GM10248 (cell line): ENCODE measurements around the gene CFAP45.

Source experiments
- CTCF ChIA-PET: fragments of 300-600 bp; sonication (Branson Sonifier 250); formaldehyde crosslinking; extraction: SDS; loops from one replicate; lab custom pipeline; 2021; ENCODE audit warnings: antibody characterized with exemption; lab: Yijun Ruan, JAX
- POLR2A ChIA-PET: fragments of 350-650 bp; sonication (Branson Sonifier 250); formaldehyde crosslinking; extraction: SDS; loops from one replicate; lab custom pipeline; 2020; ENCODE audit warnings: antibody characterized with exemption; lab: Yijun Ruan, JAX
- DNase-seq: peaks from one replicate; pipeline ENCODE4 v3.0.0; 2012; ENCODE audit errors: extremely low spot score
- CTCF ChIP-seq: IDR thresholded peaks from 2 replicates; pipeline ENCODE4 v1.5.1; 2012; ENCODE audit warnings: mild to moderate bottlenecking, low read depth; ENCODE audit errors: extremely low read depth, missing control alignments, control extremely low read depth

CFAP45 gene

DNA sequence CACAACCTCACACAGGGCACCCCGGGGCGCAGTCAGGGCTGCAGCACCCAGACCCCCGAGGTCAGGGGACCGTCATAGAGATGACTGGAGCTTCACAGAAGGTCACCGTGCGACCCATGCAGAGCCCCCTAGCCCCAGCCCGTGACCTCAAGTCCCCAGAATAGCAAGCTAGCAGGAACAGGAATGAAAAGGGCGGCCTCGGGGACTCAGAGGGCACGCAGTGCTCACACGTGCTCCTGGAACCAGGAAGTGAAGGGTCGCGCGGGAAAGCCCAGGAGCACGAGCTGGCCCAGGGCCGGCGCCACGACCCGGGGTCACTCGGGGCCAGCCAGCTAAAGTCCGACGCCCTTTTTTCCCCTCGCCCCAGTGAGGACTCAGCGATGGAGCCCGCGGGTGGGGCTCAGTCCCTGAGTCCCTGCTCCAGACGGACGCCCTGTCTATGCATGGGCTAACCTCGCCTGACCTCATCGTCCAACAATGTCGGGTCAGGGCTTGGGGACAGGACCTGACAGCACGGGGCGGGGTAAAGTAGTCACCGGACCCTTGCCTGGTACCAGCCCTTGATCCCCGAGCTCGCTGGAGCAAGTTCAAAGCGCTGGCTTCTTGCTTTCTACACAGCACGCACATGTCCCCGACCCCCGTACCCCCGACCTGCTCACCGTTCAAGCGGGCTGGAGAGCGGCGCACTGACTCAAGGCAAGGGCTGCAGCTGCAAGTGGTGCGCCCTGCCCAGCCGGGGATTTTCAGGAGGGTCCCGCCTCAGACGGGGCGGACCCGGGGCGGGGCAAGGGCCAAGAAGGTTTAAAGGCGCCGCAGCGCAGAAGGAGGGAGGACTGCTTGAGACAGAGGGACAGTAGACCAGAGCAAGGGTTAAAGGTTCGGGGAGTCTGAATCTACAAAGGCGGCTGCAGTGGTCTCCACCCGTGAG lies 25.1 kb upstream of the CFAP45 start, which contains the start of gene TAGLN2:
TSS of gene TAGLN2 (minus strand) at position 717 of the 928 bp plus-strand sequence. CDS start 4,998 bp downstream, outside the sequence.
- no peak for TF ChIP-seq CTCF
- ChIA-PET POLR2A (interaction anchor here (0.6 to 1.4 kb wide), 10 partner anchors 9 to 98 kb away, joined by 3 to 6 read pairs (median 3); no protein-coding TSS in a partner anchor), CTCF (interaction anchor here (0.8 to 5.3 kb wide), 11 partner anchors 10 to 135 kb away, joined by 3 to 50 read pairs (median 5); no protein-coding TSS in a partner anchor)
- DNase-seq, result peak; percentile 91

DNA sequence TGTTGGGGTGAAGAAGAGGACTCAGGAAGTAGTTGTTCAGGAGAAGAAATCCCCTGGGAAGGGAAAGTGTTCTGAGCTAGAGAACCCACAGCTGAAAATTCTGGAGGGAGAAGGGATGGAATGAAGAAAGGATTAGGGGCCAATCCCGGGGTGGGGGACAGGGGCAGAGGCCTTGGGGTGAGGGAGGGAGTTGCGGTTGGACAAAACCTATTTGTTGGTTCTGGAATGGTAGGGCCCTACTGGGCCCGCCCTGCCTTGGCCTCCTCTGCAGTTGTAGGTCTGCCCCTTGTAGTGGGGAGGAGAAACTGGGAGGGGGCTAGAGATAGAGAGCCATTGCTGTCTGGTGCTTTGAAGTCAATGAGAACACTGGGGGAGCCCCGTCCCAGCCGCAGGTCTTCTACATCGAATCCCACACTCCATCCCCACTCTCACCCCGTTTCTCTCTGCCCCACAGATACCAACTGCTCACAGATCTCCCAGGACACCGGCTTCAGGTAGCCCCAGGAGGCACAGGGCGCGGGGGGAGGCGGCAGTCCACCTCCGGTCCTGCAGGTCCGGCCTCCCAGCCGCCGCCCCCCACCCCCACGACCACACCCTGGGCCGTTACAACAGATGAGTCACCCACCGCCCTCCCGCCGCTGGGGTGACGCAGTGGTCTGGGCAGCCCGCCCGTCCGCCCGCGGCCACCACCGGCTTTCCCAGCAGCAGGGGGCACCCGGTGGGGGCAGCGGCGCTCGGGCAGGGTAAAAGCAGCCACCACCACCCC lies 24.2 kb upstream of the CFAP45 start:
- peak; percentile 83 for DNase-seq
- TF ChIP-seq CTCF, result no peak
- ChIA-PET POLR2A (interaction anchor here (0.6 to 1.2 kb wide), 4 partner anchors 8 to 23 kb away, joined by 3 to 4 read pairs (median 4); no protein-coding TSS in a partner anchor), CTCF (interaction anchor here (0.7 to 5.3 kb wide), 10 partner anchors 7 to 122 kb away, joined by 3 to 50 read pairs (median 4); no protein-coding TSS in a partner anchor)

DNA sequence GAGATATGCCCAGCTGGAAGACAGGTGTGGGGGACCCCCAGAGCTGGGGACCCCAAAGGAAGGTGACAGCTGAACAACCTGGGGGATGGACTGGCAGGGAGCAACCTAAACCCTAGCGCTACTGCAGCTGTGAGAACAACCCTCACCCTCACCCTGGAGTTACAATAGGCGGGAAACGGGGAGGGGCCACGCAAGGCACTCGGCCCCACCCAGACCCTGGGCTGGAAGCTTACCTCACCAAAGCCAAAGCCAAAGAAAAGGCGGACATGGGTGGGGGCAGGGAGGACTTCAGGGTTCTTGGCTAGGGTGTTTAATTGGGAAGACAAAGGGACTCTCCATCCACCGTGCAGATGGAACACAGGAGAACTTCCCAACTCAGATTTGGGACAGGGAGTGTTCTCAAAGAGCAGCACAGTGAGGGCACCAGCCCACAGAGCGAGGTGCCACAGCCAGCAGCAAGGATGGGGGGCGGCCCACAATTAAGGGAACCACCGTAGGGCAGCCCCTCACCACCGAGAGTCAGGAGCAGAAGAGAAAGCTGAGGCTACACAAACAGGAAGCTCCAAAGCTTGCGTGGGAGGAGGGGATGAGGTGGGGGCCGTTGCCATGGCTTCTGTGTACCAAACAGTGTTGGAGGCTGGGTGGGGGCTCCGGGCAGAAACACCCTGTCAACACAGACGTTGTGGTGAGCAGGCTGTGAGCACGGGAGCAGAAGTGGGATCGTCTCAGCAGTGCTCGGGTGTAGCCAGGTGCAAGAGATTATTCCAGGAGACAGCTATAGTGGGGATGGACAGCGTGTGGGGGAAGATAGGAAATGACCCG lies 23.4 kb upstream of the CFAP45 start:
- no peak for TF ChIP-seq CTCF
- POLR2A ChIA-PET, result interaction anchor here (0.5 to 1.2 kb wide), 3 partner anchors 9 to 290 kb away, joined by 3 to 4 read pairs (median 3); no protein-coding TSS in a partner anchor
- peak; percentile 84 for DNase-seq
- CTCF ChIA-PET, result interaction anchor here (0.7 to 5.3 kb wide), 9 partner anchors 8 to 124 kb away, joined by 3 to 50 read pairs (median 4); no protein-coding TSS in a partner anchor

- TF ChIP-seq CTCF, result no peak
- no peak for DNase-seq
- POLR2A ChIA-PET, result interaction anchor here (1.0 to 1.3 kb wide), 3 partner anchors 9 to 33 kb away, joined by 3 to 5 read pairs (median 5); no protein-coding TSS in a partner anchor
- CTCF ChIA-PET, result interaction anchor here (1.1 to 5.3 kb wide), 9 partner anchors 9 to 124 kb away, joined by 3 to 50 read pairs (median 4); no protein-coding TSS in a partner anchor
These were observed 22.7 kb upstream of the CFAP45 start for GRCh38 chr1:159922511-159923202.

DNA sequence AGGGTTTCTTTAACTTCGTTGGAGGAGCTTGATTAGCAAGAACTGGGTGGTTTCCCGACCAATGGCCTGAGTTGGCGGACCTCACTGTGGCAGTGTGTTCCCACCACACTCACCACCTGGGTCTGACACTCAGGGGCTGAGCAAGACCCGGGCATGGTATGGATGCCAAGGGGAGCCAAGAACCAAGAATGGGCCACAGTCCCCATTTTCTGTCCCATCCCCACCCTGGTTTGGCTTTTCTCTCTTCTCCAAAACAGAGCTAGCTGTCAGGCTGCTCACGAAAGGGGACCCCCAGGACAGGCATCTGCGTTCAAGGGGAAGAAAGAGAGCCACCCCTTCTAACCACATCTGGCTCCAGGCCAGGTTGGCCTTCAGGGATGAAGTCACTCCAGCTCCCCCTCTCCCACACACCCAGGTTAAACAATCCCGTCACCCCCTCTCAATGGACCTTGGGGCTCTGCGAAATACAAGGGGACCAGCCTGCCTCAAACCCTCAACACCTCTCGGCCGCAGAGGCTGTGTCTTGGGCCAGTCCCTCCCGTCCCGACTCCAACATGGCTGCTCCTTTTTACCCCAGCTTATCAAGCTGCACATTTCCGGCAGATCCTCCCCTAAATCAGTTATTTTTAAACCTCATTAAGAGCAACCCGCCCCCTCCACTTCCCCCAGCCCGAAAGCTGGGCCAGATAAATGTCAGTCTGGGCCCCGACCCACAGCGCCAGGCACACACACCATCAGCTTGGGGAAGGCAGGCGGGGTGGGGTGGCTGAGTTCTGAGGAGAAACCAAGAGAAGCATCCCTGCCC lies 21.9 kb upstream of the CFAP45 start:
- no peak for TF ChIP-seq CTCF
- ChIA-PET CTCF (interaction anchor here (1.0 to 5.3 kb wide), 11 partner anchors 15 to 124 kb away, joined by 3 to 50 read pairs (median 4); no protein-coding TSS in a partner anchor), POLR2A (interaction anchor here (1.0 to 1.3 kb wide), 3 partner anchors 8 to 51 kb away, joined by 3 to 5 read pairs (median 5); no protein-coding TSS in a partner anchor)
- no peak for DNase-seq
